ENCODE data around the gene FPR3.

GRCh38 chr19:51810223-51810622 lies 15.3 kb downstream of the FPR3 start:
- TF ChIP-seq EP300 (IDR thresholded peaks at IDR 0.05; ENCODE audit: borderline replicate concordance) (no peak), FOXM1 (IDR thresholded peaks at IDR 0.05; ENCODE audit: borderline replicate concordance, low read depth) (no peak), MAX (IDR thresholded peaks at IDR 0.05) (no peak), REST (IDR thresholded peaks at IDR 0.05; ENCODE audit: low read depth) (no peak), TAF1 (IDR thresholded peaks at IDR 0.05; ENCODE audit: low read depth) (no peak), ZBTB7A (IDR thresholded peaks at IDR 0.05; ENCODE audit: low read depth) (no peak), CREB1 (IDR thresholded peaks at IDR 0.05; ENCODE audit: low read depth) (no peak), CEBPB (IDR thresholded peaks at IDR 0.05) (no peak)

All from Ishikawa (cell line).